ENCODE measurements around the gene FAM13A. TPM values are rescaled to one million over a fixed set of nuclear protein-coding genes. Genes with fewer than 3 reads are reported as not detected.
A peak's percentile ranks its signal among the peaks of the same experiment; 100 is the strongest.
"Not testable (repeated sequence)": the region's sequence is repeated elsewhere in the genome, so short reads cannot be mapped to it uniquely, and the experiment has no call there.

FAM13A gene
- total RNA-seq, 1 experiment from 2014 or later: 60.3 TPM

DNA sequence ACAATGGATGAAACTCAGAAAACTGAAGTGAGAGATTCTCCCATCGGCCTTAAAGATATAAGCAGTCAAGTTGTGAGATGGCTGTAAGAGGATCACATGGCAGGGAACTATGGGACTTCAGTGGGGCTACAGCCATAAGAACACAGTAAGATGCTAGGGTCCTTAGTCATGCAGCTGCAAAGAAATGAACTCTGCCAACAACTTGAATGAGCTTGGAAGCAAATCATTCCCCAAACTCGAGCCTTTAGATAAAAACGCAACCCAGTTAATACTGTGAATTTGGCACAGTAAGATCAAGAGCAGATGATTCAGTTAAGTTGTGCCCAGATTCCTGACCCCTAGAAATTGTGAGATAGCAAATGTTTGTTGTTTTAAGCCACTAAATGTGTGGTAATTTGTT, 117.3 kb downstream of the FAM13A start:
- H3K4me1 ChIP-seq: no peaks in the 10 kb centered on the region
- H3K36me3 ChIP-seq: 0 out of 2 replicates have a peak, but pooled peaks cover 4% of the 10 kb centered on the region
- DNase-seq: no peak
- no peak overlapping the region for H3K4me3 ChIP-seq
- H3K9me3 ChIP-seq (replicated peaks): no peaks in the 10 kb centered on the region
- no peak overlapping the region for H3K27ac ChIP-seq
- no peaks in the 10 kb centered on the region for H3K27me3 ChIP-seq

DNA sequence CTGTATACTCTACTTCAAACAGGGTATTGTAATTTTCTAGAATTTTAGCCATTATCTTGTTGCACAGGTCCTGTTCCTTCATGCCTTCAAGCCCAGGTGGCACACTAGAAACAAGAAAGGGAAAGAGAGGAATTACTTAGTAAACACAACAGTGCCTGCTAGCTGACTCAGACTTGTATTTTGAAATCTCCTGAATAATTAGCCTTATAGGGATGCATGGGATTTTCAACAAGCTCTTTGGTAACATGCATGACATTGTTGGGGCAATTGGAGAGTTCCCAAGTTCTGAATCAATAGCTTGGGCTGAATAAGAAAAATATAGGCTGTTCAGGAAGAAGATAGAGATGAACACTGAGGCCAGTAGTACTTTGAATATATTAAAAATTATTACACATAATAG, 118.8 kb downstream of the FAM13A start:
- Histone ChIP-seq H3K36me3 (0 out of 2 replicates have a peak, but pooled peaks cover 4% of the 10 kb centered on the region), H3K9me3 (replicated peaks) (no peaks in the 10 kb centered on the region), H3K27ac (no peak overlapping the region), H3K27me3 (no peaks in the 10 kb centered on the region), H3K4me3 (no peak overlapping the region), H3K4me1 (no peaks in the 10 kb centered on the region)
- DNase-seq: peak in 1 of 2 experiments; percentile 10

DNA sequence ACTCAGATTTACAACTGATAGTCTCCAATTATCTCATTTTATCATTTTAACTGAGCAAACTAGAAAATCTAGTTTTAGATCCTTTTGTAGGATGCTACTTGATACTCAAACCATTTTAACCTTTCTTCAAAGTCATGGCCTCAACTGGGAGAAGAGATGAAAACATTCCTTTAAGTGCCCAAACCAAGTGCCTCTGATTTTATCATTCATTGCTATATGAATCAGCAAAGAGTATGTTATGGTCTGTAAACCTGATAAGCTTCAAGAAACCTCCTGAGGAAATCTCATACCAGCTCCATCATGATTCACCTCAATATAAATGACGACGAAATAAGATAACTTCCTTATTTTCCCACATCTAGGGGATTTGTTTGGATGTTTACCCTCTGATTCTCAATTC, 119.9 kb downstream of the FAM13A start:
- H3K9me3 ChIP-seq (replicated peaks): no peaks in the 10 kb centered on the region

DNA sequence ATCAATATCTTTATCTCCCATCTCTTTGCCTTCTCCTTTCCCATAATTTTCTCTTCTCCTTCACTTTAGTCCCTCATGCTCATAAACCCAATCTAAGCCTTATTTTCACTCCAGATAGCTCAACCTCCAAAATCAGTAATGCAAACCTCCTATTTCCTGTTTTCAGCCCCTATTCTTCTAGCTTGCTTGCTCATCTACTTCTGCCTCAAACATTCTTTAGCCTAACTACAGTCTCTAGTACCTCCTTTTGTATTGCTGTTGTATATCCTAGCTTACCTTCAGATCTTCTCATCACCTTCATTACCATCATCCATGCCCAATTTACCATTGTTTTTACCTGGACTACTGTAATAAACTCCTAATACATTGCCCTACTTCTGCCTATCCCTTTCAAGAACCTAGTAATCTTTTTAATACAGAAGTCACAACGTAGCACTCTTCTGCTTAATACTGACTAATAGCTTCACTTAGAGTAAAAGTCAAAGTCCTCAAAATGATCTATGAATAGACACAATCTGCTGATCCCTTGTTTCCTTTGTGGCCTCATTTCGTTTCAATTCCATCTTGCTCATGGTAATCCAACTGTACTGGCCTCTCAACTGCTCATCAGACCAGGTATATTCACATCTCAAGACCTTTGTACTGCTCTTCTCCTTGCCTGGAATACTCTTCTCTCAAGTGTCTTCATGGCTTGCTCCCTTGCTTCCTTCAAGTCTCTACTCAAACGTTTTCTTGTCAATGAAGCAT, 123.4 kb downstream of the FAM13A start:
- H3K9me3 ChIP-seq (replicated peaks): no peaks in the 10 kb centered on the region
- H3K27me3 ChIP-seq: no peaks in the 10 kb centered on the region
- no peak for DNase-seq
- no peaks in the 10 kb centered on the region for H3K4me1 ChIP-seq
- no peak overlapping the region for H3K4me3 ChIP-seq
- H3K36me3 ChIP-seq: 0 out of 2 replicates have a peak, but pooled peaks cover 4% of the 10 kb centered on the region
- no peak overlapping the region for H3K27ac ChIP-seq

More for the DNA sequence above, 119.9 kb downstream of the FAM13A start:
- no peaks in the 10 kb centered on the region for H3K27me3 ChIP-seq
- no peak overlapping the region for H3K27ac ChIP-seq
- no peak overlapping the region for H3K4me3 ChIP-seq
- H3K4me1 ChIP-seq: no peaks in the 10 kb centered on the region
- 0 out of 2 replicates have a peak, but pooled peaks cover 4% of the 10 kb centered on the region for H3K36me3 ChIP-seq
- no peak for DNase-seq

DNA sequence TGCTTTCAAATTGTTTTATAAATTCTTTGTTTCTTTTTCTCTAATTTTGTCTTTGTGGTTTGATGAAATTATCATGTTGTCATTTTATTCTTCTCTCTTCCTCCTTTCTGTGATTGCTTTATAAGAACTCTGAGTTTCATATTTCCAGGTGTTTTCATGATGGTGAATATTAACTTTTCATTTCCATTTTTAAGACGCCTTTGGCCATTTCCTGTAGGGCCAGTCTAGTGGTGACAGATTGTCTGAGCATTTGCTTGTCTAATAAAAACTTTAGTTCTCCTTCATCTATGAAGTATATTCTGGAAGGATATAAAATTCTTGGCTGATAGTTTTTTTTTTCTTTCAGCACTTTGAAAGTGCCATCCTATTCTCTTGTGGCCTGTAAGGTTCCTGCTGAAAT, 128.1 kb downstream of the FAM13A start:
- Histone ChIP-seq H3K27me3 (no peaks in the 10 kb centered on the region), H3K4me3 (no peak overlapping the region), H3K27ac (no peak overlapping the region), H3K36me3 (no peaks in the 10 kb centered on the region), H3K4me1 (no peaks in the 10 kb centered on the region), H3K9me3 (replicated peaks) (0 out of 2 replicates have a peak, but pooled peaks cover 2% of the 10 kb centered on the region)
- no peak for DNase-seq

DNA sequence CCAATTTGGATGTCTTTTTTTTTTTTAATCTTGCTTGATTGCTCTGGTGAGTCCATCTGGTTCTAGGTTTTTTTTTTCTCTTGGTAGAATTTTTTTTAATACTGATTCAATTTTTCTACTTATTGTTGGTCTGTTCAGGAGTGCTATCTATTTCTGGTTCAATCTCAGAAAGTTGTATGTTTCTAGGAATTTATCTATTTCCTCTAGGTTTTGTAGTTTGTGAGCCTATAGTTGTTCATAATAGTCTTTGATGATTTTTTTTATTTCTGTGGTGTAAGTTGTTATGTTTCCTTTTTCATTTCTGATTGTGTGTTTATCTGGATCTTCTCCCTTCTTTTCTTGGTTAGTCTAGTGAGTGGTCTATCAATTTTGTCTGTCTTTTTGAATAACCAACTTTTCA, 129.6 kb downstream of the FAM13A start:
- Histone ChIP-seq H3K4me3 (no peak overlapping the region), H3K27me3 (no peaks in the 10 kb centered on the region), H3K27ac (no peak overlapping the region), H3K4me1 (no peaks in the 10 kb centered on the region), H3K36me3 (no peaks in the 10 kb centered on the region), H3K9me3 (replicated peaks) (0 out of 2 replicates have a peak, but pooled peaks cover 2% of the 10 kb centered on the region)
- DNase-seq: no peak

DNA sequence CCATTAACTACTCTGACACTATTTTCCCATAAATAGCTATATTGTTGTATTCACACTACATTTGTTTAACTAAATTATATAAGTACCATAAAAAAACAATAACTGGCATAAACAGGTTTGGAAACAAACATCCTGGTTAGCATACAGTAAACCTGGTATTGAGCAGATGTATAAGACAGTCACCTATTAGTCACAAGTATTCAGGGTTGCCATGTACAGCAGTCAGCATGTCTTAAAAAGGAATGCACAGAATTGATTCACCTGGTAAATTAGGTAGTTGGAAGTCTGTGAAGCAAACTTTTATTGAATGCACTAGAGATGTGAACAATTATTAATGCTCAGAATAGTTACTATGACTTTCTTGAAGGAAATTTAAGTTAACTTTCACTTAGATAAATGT, 137.9 kb downstream of the FAM13A start:
- Histone ChIP-seq H3K27ac (no peak overlapping the region), H3K4me1 (no peaks in the 10 kb centered on the region), H3K27me3 (no peaks in the 10 kb centered on the region), H3K9me3 (replicated peaks) (0 out of 2 replicates have a peak, but pooled peaks cover 3% of the 10 kb centered on the region), H3K36me3 (no peaks in the 10 kb centered on the region), H3K4me3 (no peak overlapping the region)
- no peak for DNase-seq

DNA sequence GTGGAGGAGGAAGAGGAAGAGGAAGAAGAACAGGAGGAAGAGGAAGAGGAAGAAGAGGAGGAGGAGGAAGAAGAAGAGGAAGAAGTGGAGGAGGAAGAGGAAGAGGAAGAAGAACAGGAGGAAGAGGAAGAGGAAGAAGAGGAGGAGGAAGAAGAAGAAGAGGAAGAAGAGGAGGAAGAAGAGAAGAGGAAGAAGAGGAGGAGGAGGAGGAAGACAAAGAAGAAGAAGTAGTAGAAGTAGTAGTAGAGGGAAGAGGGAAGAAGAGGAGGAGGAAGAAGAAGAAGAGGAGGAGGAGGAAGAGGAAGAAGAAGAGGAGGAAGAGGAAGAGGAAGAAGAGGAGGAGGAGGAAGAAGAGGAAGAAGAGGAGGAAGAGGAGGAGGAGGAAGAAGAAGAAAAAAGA, 143.8 kb downstream of the FAM13A start:
- not testable (repeated sequence) for H3K9me3 ChIP-seq (replicated peaks); H3K4me3 ChIP-seq; H3K4me1 ChIP-seq; H3K27ac ChIP-seq; DNase-seq; H3K36me3 ChIP-seq; H3K27me3 ChIP-seq

DNA sequence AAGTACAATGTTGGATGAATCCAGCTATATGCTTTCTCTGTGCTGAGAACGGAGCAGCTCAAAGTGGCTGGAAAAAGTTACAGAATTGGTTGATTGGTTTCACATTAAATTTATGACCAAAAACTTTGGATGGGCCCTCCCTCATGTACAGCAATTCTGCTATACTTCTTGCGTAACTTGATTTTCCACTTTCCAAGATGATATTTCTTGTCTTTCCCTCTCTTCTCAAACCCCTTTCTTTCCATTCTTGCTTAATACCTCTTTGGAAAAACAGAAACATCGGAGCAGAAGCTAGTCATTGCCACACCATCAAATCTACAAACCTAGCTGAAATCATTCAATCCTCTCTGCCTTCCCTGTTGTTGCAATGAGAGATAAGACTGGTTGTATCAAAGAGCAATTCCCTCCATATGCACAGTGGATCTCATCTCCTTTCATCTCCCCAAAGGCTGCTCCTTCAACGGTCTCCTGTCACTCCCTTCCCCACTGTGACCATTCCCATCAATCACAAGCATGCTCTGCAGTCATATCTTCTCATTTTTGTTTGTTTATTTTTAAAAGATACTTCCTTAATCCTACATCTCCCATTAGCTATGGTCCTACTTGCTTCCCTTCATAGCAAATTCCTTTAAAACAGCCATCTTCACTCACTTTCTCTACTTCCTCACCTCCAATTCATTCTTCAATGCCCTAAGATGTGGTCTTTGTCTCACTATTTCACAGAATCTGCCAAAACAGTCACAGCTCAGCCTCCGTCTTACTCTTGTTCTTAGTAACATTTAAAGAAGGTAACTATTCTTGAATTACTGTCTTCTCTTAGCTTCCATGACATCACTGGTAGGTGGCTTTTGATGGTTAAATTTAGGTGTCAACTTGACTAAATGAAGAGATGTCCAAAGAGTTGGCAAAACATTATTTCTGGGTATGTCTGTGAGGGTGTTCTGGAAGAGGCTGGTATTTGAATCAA, 145.5 kb downstream of the FAM13A start:
- Histone ChIP-seq H3K4me1 (peaks cover 8% of the 10 kb centered on the region; the same call in 1 of the 2 replicates), H3K36me3 (no peaks in the 10 kb centered on the region; the same call in 1 of the 2 replicates), H3K4me3 (no peak overlapping the region), H3K27me3 (no peaks in the 10 kb centered on the region), H3K9me3 (replicated peaks) (no peaks in the 10 kb centered on the region), H3K27ac (no peak overlapping the region)
- DNase-seq: no peak

DNA sequence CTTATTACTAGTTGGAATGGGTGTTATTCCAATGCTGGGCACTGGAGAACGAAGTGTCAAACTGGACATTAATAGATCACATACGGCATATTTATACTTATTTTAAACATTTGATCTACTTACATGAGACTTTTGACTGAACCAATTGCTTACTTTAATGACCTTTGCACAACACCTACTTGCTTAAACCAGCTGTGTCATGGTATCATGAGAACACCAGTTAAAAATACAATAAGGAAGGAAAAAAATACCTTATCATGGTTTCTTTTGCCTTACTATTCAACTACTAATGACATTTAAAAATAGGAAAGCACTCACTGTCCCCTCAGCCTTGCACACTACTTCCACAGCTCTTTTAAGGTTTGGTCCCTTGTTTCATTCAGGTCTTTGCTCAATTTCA, 146.9 kb downstream of the FAM13A start:
- no peaks in the 10 kb centered on the region; the same call in 1 of the 2 replicates for H3K36me3 ChIP-seq
- no peaks in the 10 kb centered on the region for H3K27me3 ChIP-seq
- H3K4me1 ChIP-seq: peaks cover 8% of the 10 kb centered on the region; the same call in 1 of the 2 replicates
- H3K9me3 ChIP-seq (replicated peaks): no peaks in the 10 kb centered on the region
- no peak overlapping the region for H3K4me3 ChIP-seq
- DNase-seq: no peak
- no peak overlapping the region for H3K27ac ChIP-seq

DNA sequence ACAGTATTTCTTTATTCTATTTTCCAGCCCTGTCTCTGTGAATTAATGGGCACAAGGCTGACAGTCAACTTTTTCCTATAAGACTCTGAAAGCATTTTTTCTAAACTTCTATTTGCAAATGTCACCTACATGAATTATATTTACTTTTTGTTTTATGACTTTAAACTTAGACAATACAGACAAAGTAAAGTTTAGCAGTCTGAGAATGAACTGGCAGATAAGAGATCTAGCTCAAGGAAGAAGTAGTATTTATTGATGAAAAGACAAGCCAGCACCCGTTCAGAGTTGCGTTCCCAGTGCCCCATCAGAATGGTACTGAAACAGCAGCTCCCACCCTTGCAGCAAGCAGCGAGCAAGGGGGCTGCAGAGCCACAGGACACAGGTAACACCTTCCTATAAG, 148.5 kb downstream of the FAM13A start:
- Histone ChIP-seq H3K4me3 (no peak overlapping the region), H3K9me3 (replicated peaks) (no peaks in the 10 kb centered on the region), H3K27me3 (no peaks in the 10 kb centered on the region), H3K36me3 (peaks cover 6% of the 10 kb centered on the region), H3K4me1 (peaks cover 8% of the 10 kb centered on the region; the same call in 1 of the 2 replicates), H3K27ac (no peak overlapping the region; the same call in 1 of the 2 replicates)
- no peak for DNase-seq

DNA sequence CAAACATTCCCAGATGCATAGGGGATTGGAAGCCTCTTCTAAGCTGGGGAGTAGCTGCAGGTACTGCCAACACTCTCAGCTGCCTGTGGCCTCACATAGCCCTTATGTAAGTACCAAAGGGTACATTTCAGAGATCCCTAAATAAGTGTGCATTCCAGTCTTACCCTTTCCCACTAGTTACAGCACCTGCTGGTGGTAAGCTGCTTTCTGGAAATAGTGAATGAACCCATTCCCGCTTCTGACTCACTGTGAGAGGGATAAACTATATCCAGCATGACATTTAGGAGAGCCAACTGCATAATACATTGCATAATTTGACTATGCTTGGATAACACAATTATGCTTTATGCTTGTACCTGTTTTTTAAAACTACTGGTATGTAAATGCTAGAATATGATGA, 149.0 kb downstream of the FAM13A start:
- H3K27me3 ChIP-seq: no peaks in the 10 kb centered on the region
- no peak overlapping the region for H3K4me3 ChIP-seq
- H3K4me1 ChIP-seq: peaks cover 8% of the 10 kb centered on the region; the same call in 1 of the 2 replicates
- H3K36me3 ChIP-seq: peaks cover 6% of the 10 kb centered on the region
- H3K27ac ChIP-seq: no peak overlapping the region; the same call in 1 of the 2 replicates
- H3K9me3 ChIP-seq (replicated peaks): no peaks in the 10 kb centered on the region
- DNase-seq: peak; percentile 15 to 50

DNA sequence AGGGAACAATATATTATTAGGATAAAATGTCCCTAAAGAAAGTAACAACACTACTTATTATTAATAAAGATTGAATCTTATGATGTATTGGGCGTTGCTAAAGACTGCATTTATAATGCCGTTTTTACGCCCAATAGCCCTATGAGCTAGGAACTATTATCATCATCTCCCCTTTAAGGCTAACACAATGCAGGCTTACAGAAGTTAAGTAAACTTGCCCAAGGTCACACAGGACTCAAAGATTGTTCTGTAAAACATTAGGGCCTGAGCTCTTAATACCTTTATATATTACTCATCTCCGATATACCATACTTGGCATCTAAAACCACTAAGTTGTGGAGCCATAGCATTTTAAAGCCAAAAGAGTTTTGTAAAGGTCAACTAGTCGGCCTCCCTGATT, 149.5 kb downstream of the FAM13A start:
- Histone ChIP-seq H3K27me3 (no peaks in the 10 kb centered on the region), H3K4me1 (peaks cover 8% of the 10 kb centered on the region; the same call in 1 of the 2 replicates), H3K36me3 (peaks cover 6% of the 10 kb centered on the region), H3K4me3 (no peak overlapping the region), H3K27ac (no peak overlapping the region), H3K9me3 (replicated peaks) (no peaks in the 10 kb centered on the region)
- no peak for DNase-seq

DNA sequence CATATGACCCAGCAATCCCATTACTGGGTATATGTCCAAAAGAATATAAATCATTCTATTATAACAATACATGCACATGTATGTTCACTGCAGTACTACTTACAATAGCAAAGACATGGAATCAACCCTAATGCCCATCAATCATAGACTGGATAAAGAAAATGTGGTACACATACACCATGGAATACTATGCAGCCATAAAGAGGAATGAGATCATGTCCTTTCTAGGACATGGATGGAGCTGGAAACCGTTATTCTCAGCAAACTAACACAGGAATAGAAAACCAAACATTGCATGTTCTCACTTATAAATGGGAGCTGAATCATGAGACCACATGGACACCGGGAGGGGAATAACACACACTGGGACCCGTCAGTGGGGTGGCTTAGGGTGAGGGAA, 152.7 kb downstream of the FAM13A start:
- not testable (repeated sequence) for H3K36me3 ChIP-seq; H3K9me3 ChIP-seq (replicated peaks); H3K27me3 ChIP-seq; H3K4me1 ChIP-seq; DNase-seq; H3K27ac ChIP-seq; H3K4me3 ChIP-seq

DNA sequence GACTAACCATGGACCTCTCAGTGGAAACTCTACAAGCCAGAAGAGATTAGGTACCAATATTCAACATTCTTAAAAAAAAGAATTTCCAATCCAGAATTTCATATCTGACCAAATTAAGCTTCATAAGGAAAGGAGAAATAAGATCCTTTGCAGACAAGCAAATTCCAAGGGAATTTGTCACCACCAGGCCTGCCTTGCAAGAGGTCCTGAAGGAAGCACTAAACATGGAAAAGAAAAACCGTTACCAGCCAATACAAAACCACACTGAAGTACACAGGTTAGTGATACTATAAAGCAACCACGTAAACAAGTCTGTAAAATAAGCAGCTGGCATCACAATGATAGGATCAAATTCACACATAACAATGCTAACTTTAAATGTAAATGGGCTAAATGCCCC, 156.6 kb downstream of the FAM13A start:
- H3K4me3 ChIP-seq: no peak overlapping the region
- DNase-seq: no peak
- no peaks in the 10 kb centered on the region for H3K4me1 ChIP-seq
- peaks cover 6% of the 10 kb centered on the region for H3K36me3 ChIP-seq
- peaks cover 5% of the 10 kb centered on the region; the same call in 1 of the 2 replicates for H3K9me3 ChIP-seq (replicated peaks)
- H3K27ac ChIP-seq: no peak overlapping the region
- H3K27me3 ChIP-seq: no peaks in the 10 kb centered on the region
